ENCODE results near the gene FOXJ1.

FOXJ1 gene

GRCh38 chr17:76147211-76148014 lies 6.4 kb upstream of the FOXJ1 start:
- no peak overlapping the region for H3K27ac ChIP-seq (replicated peaks)
- no peak for DNase-seq (ENCODE audit: low read depth in 1 of 2, low spot score in 1 of 2)

GRCh38 chr17:76146053-76146851 lies 5.2 kb upstream of the FOXJ1 start:
- no peak for DNase-seq (ENCODE audit: low read depth in 1 of 2, low spot score in 1 of 2)
- TF ChIP-seq, protein P1, sequence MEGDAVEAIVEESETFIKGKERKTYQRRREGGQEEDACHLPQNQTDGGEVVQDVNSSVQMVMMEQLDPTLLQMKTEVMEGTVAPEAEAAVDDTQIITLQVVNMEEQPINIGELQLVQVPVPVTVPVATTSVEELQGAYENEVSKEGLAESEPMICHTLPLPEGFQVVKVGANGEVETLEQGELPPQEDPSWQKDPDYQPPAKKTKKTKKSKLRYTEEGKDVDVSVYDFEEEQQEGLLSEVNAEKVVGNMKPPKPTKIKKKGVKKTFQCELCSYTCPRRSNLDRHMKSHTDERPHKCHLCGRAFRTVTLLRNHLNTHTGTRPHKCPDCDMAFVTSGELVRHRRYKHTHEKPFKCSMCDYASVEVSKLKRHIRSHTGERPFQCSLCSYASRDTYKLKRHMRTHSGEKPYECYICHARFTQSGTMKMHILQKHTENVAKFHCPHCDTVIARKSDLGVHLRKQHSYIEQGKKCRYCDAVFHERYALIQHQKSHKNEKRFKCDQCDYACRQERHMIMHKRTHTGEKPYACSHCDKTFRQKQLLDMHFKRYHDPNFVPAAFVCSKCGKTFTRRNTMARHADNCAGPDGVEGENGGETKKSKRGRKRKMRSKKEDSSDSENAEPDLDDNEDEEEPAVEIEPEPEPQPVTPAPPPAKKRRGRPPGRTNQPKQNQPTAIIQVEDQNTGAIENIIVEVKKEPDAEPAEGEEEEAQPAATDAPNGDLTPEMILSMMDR (IDR thresholded peaks at IDR 0.05; ENCODE audit: insufficient read depth, low read length), result no peak
- TF ChIP-seq POLR2AphosphoS5 (IDR thresholded peaks at IDR 0.05; ENCODE audit: low read depth), result no peak
- TF ChIP-seq REST (IDR thresholded peaks at IDR 0.05; ENCODE audit: insufficient replicate concordance, low read depth), result no peak
- TF ChIP-seq SPI1 (IDR thresholded peaks at IDR 0.05; ENCODE audit: borderline replicate concordance, low read depth), result no peak
- no peak for TF ChIP-seq GABPA (IDR thresholded peaks at IDR 0.05; ENCODE audit: low read depth)
- no peak overlapping the region for H3K27ac ChIP-seq (replicated peaks)
- peaks cover 2% of the 10 kb centered on the region for H3K27me3 ChIP-seq (ENCODE audit: insufficient read depth, poor library complexity, severe bottlenecking)
- H3K4me3 ChIP-seq (replicated peaks; ENCODE audit: insufficient read depth, low read length), result no peak overlapping the region

More at GRCh38 chr17:76147211-76148014, 6.4 kb upstream of the FOXJ1 start:
- Histone ChIP-seq H3K4me3 (replicated peaks; ENCODE audit: insufficient read depth, low read length) (no peak overlapping the region), H3K27me3 (ENCODE audit: insufficient read depth, poor library complexity, severe bottlenecking) (no peaks in the 10 kb centered on the region)
- TF ChIP-seq POLR2AphosphoS5 (IDR thresholded peaks at IDR 0.05; ENCODE audit: low read depth) (no peak), GABPA (IDR thresholded peaks at IDR 0.05; ENCODE audit: low read depth) (no peak)

- Histone ChIP-seq H3K27me3 (ENCODE audit: insufficient read depth, poor library complexity, severe bottlenecking) (peaks cover 9% of the 10 kb centered on the region), H3K4me3 (replicated peaks; ENCODE audit: insufficient read depth, low read length) (no peak overlapping the region), H3K27ac (replicated peaks) (no peak overlapping the region)
- TF ChIP-seq, protein P1 (IDR thresholded peaks at IDR 0.05; ENCODE audit: insufficient read depth, low read length), result no peak
- no peak for TF ChIP-seq REST (IDR thresholded peaks at IDR 0.05; ENCODE audit: insufficient replicate concordance, low read depth)
- DNase-seq (ENCODE audit: low read depth in 1 of 2, low spot score in 1 of 2), result no peak
These were observed 4.4 kb upstream of the FOXJ1 start for GRCh38 chr17:76145231-76146052.

DNA sequence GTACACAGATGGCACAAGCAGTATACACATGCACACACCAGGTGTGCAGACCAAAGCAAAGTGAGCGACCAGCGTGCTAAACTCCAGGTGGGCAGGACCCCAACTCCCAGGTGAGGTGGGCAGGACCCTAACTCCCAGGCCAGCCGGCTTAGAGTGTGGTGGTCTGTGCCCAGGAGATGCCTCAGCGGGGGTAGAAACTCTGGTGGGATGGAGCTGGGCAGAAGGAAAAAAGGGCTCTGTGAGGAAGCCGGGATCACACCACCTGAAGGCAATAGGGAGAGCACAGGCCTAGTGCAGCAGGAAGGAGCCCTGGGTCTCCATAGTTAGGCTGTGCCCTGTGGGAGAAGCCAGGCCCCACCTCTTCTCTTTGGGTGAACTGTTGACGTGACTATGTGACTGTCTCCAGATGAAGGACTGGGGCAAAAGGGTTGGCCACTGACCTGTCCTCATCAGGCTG lies 1.6 kb upstream of the FOXJ1 start:
- Histone ChIP-seq H3K4me3 (replicated peaks; ENCODE audit: insufficient read depth, low read length) (no peak overlapping the region), H3K27me3 (ENCODE audit: insufficient read depth, poor library complexity, severe bottlenecking) (peaks cover 24% of the 10 kb centered on the region), H3K27ac (replicated peaks) (no peak overlapping the region)
- TF ChIP-seq, protein P1 (IDR thresholded peaks at IDR 0.05; ENCODE audit: insufficient read depth, low read length), result no peak
- no peak for TF ChIP-seq POLR2AphosphoS5 (IDR thresholded peaks at IDR 0.05; ENCODE audit: low read depth)
- TF ChIP-seq SPI1 (IDR thresholded peaks at IDR 0.05; ENCODE audit: borderline replicate concordance, low read depth), result no peak
- no peak for TF ChIP-seq GABPA (IDR thresholded peaks at IDR 0.05; ENCODE audit: low read depth)
- no peak for TF ChIP-seq REST (IDR thresholded peaks at IDR 0.05; ENCODE audit: insufficient replicate concordance, low read depth)
- DNase-seq (ENCODE audit: low read depth in 1 of 2, low spot score in 1 of 2), result no peak

Data from HL-60 (cell line).